Activated CD8-positive, alpha-beta memory T cell treated with anti-CD3 and anti-CD28 coated beads for 24 hours (primary cell): Measurements from ENCODE around the gene WDR90.

ENCODE experiments used
- DNase-seq: peaks from one replicate; pipeline ENCODE4 v3.0.0-alpha.2; 2020

WDR90 gene

GRCh38 chr16:648781-649589 lies at the start of gene WDR90:
WDR90 (plus strand) TSS chr16:649365; CDS start chr16:649417, 52 bp downstream.
- peak; percentile 96 for DNase-seq

GRCh38 chr16:600781-601180 lies 48.4 kb upstream of the WDR90 start:
- DNase-seq: no peak

- no peak for DNase-seq
Measured at GRCh38 chr16:603933-604332, 45.2 kb upstream of the WDR90 start.

- no peak for DNase-seq
Measured at GRCh38 chr16:606656-607307, 42.4 kb upstream of the WDR90 start.

GRCh38 chr16:608019-608418 lies 41.1 kb upstream of the WDR90 start:
- no peak for DNase-seq

- no peak for DNase-seq
Measured at GRCh38 chr16:609316-609715, 39.8 kb upstream of the WDR90 start.

GRCh38 chr16:609984-610383 lies 39.2 kb upstream of the WDR90 start:
- DNase-seq: no peak

- DNase-seq: peak; percentile 83
Measured at GRCh38 chr16:610513-611381, 38.4 kb upstream of the WDR90 start.

GRCh38 chr16:615122-615521 lies 34.0 kb upstream of the WDR90 start:
- DNase-seq: no peak

GRCh38 chr16:616733-617586 lies 32.2 kb upstream of the WDR90 start:
- DNase-seq: no peak

GRCh38 chr16:617855-618254 lies 31.3 kb upstream of the WDR90 start:
- no peak for DNase-seq

GRCh38 chr16:619476-620100 lies 29.6 kb upstream of the WDR90 start:
- DNase-seq: no peak

- no peak for DNase-seq
Measured at GRCh38 chr16:620700-621525, 28.3 kb upstream of the WDR90 start.

GRCh38 chr16:621526-622105 lies 27.5 kb upstream of the WDR90 start:
- no peak for DNase-seq

GRCh38 chr16:622920-623280 lies 26.3 kb upstream of the WDR90 start:
- no peak for DNase-seq

GRCh38 chr16:624526-625070 lies 24.6 kb upstream of the WDR90 start:
- DNase-seq: no peak

GRCh38 chr16:625117-625976 lies 23.8 kb upstream of the WDR90 start:
- no peak for DNase-seq

- DNase-seq: no peak
Measured at GRCh38 chr16:625977-626765, 23.0 kb upstream of the WDR90 start.
